HG03457 (cell line): ENCODE data around the gene TRAPPC3L.

Experiments
- ATAC-seq: cut with Tn5 transposase; IDR thresholded peaks from one replicate; pipeline ENCODE4 v1.9.1; 2021; ENCODE audit warnings: moderate number of reproducible peaks; ENCODE audit not compliant: unreplicated experiment

The TRAPPC3L gene

DNA sequence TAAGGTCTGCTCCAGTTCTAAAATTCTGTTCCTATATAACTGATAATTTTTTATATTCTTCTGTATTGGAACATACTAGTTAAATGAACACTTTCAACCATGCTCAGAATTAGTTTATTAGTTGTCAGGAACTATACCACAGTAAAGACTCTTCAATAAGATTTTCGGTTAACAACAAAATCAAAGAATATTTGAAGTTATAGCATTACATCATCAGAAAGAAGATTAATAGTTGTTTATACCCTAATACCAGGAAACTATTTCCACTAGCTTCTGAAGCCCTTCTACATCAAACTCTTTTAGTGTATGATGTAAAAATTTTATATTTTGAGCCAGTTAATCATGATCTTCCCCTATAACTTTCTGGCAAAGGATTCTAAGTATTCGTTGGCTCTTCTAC lies 14.6 kb upstream of the TRAPPC3L start:
- no peak for ATAC-seq

DNA sequence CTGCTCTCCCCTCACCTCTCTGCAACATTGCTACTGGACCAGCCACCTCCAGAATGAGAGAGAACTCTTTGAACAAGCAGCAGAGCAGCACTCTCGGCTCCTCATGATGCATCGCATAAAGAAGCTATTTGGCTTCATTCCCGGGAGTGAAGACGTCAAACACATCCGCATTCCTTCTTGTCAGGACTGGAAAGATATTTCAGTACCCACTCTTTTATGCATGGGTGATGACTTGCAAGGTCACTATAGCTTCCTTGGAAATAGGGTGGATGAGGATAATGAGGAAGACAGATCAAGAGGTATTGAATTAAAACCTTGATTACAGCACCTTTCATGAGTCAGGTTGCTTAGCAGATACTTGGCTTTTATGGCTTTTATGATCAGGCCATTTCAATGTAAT lies 12.4 kb upstream of the TRAPPC3L start:
- ATAC-seq: no peak

DNA sequence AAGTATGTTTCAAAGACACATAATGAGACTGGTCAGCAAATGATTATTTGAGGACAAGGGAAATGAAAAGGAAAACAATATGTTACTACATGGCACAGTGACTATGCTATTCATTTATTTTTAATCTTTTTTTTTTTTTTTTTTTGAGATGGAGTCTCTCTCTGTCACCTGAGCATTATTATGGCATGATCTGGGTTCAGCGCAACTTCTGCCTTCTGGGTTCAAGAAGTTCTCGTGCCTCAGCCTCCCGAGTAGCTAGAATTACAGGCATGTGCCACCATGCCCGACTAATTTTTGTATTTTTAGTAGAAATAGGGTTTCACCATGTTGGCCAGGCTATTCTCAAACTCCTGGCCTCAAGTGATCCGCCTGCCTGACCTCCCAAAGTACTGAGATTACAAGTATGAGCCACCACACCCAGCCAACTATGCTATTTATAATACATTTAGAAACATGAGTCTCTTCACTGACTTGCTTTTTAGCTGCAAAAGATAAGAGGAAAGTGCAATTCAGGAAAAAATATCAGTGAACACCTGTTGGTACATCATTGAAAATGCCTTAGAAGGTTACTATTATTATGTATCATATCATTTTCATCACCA lies 11.4 kb upstream of the TRAPPC3L start:
- no peak for ATAC-seq

DNA sequence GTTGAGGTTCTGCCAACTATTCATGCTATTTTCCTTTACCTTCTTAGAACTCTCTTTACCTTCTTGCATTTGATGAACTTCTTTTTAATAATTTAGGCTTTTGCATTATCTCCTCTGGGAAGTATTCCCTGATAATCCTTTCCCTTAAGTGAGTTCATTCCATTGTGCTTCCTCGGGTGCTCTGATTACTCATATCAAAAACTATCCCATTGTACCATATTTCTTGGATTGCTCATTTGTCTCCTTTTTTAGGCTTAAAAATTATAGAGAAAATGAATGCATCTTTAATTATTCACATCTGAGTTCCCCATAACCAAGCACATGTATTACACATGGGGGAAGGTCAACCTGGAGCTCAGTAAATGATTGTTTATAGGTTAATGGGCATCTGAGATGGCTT lies 10.6 kb upstream of the TRAPPC3L start:
- ATAC-seq: no peak

DNA sequence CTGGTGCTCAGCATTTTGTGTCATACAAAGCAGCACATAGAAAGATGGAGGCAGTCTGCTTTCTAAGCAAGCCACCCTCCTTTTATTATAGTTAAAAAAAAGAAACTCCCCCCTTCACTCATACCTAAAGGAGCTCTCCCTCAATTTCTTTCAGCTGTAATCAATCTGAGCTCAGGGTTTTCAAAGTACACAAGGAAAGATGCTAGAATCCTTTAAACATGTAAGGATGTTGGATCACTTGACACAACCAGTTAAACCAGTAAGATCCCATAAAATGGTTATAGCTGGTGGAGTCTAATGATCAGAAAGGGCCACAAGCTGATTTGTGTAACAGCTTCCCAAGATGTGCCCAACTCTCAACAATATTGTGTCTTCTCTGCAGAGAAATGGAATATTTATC lies 8.0 kb upstream of the TRAPPC3L start, which contains the start of gene CALHM4:
Gene CALHM4 (plus strand): TSS at position 301 of the 400 bp plus-strand sequence. CDS start 43 bp downstream, at position 344.
- no peak for ATAC-seq

DNA sequence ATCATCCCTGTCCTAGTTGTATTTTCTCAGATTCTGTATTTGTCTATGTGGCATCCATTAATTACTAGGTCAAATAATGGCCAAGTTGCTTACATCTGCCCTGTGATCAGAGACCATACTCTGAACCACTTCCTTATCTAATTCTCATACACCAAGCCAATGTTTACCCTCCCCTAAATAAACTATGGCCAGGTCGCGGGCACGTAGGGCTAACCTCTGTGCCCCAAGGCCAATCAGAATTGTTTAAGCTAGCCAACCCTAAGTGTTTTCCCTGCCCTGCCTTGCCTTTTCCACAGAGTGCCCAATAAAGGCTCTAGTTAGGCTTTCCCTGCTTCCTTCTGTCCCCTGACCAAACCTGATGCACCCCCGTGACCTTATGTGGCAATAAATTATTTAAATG lies 5.3 kb upstream of the TRAPPC3L start:
- no peak for ATAC-seq

DNA sequence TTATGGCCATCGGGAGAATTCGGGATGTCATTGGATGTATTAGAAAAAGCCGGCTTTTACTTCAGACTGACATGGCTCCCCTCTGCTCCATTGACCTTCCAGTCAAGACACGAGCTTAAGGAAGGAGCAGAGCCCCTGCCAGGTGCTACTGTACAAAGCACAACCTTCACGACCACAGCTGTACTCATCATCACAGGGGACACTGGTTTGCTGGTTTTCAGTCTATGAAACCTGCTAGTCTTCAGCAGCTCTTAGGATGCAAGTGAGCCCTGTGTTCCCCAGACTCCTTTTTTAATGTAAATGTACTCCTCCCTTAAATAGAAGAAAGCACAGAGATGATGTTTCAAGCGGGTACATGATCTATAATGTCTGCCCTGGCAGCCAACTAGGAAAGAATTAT lies 1.9 kb upstream of the TRAPPC3L start:
- no peak for ATAC-seq

DNA sequence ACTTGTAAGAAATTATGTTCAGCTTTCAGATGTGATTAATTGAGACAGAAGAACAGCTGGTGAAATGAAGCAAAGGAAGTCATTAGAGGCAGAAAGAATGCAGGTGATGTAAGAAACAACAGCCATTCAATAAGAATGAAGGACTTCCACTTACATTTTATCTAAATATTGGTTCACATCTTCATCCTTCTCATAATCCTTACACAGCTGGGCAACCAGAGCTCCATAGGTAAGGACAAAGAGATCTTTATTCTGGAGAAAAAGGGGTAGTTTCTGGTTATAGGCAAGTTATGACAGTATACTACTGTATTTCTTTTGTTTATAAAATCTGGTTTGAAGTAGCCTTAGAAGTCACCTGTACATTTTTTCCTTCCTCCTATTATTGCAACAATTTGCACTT lies 2.3 kb downstream of the TRAPPC3L start:
- ATAC-seq: no peak

DNA sequence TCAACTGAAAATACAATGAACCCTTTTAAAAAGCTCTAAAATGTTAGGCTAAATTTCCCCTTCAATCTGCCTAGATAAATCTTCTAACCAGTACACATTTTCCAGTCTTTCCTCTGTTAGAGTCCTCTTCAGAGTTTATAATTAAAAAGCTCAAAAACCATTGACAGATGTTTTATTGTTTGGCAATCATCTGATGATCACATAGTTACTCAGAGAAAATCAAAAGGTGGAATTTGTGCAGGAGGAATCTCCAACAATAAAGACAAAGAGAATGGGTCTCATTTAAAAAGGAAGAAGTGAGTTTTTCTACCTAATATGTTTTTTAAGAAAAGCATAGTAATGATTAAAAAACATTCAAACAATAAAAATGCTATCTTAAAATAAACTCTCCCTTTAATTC lies 3.1 kb downstream of the TRAPPC3L start:
- ATAC-seq: no peak

DNA sequence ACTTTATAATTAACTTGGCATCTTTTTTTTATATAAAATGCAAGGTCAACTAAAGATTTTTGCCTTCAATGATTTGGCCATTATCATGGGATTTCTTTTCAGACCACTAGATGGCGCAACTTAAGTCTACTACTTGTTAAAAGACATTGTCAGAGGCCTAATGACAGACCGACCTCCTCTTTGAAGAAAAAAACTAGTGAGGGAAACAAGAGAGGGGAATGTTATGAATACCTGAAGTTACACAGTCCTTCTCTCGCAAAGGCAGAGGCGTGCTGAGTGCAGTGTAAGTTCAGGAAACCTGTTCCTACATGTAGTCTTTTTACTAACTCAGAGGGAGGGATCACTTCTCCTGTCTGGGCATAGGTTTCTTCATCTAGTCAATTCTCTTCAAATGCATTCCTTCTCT lies 9.3 kb downstream of the TRAPPC3L start:
- no peak for ATAC-seq

DNA sequence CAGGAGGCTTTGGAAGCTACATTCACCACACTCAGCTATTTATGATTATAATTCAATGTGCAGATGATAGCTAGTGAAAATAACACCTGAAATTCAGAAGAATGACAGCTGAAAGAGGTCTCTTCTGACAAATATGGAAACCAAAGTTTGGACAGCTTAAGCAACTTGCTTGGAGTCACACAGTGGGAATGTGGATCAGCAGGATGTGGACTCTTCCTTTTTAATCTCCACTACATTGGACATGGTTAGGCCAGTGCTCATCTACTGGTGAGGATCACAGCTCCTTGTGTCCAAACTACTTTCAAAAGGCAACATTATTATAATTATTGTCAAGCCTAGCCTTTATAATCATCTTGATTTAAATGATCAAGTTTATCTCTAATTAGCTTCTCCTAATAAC lies 10.4 kb downstream of the TRAPPC3L start:
- no peak for ATAC-seq

DNA sequence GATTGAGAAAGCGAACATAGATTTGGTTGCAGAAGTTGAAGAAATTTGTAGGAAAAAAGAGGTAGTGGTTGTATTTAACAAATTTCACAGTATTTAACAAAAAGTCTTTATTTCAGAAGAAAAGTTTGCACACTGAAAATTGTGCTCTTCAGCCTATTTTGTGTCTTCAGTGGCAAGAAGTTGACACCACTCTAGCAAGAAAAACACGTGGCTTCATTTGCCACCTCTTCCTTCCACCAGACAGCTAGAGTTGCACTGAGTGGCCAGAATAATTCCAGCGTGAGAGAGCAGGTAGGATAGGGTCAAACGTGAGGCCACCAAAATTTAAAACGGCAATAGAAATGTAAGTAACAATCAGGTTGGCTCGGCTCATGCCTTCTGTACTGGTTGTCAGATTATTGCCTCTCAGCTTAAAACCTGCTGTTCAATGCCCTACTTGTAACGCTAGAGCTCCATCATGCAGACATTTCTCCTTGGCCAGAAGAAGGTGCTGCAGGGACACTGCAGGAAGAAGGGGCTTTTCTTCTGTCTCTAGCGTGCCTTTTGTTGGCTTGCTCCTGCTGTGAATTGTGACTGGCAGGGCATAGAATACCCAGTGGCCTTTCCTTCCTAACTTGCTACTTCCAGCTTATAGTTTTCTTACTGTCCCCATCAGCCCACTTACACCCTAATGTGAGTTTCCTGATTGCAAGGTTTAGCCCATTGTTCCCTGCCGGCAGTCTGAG lies 12.1 kb downstream of the TRAPPC3L start:
- ATAC-seq: no peak

DNA sequence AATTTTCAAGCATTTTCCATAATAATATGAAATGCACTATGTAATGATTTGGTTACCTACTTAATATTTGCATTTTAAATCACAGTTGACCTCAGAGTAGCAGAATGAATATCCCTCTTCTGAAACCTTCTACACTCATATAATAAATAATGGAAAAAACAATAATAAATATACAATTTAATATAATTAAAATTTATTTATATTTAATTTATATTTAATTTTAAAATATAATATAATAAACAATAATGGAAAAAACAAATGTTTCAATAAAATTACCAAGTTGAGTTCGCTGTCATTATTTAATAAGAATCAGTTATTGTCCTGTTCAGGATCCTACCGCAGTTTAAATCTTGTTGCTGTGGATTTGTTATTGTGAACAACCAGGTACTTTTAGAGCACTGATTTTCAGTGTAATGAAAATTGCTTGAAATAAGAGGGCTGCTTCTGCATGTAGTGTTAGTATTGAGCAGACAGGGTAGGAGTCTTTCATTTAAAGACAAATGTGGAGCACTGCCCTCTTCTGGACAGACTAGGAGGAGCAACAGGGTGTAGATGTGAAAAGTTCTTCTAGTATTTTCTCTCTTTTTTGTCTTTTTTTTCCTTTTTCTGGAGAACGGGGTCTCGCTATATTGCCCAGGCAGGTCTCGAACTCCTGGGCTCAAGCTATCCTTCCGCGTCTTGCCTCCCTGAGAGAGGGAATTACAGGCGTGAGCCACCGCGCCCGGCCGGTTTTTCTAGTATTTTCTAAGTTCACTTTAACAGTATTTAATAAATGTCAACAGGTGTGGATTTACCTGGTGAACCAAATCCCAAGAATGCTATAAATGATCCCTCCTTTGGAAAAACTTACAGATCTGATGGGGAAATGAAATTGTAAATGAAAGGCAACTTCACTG lies 13.6 kb downstream of the TRAPPC3L start:
- ATAC-seq: no peak

DNA sequence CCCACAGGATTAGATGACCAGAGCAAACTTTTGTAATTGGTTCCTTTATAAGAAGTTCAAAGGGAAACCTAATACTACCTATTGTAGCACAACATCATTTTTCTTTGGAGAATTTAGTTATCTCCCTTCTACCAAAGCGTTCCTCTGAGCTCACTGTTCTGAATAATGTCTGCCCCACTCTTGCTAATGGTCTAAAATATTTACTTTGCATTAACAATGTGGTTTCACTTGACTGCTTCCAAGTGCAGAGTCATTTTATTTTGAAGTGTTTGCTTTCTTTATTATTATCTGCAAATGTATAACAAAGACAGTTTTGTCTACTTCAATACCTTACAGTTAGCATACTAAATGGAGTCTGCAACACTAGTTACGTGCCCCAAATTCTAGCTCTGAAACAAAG lies 15.0 kb downstream of the TRAPPC3L start:
- ATAC-seq: no peak

DNA sequence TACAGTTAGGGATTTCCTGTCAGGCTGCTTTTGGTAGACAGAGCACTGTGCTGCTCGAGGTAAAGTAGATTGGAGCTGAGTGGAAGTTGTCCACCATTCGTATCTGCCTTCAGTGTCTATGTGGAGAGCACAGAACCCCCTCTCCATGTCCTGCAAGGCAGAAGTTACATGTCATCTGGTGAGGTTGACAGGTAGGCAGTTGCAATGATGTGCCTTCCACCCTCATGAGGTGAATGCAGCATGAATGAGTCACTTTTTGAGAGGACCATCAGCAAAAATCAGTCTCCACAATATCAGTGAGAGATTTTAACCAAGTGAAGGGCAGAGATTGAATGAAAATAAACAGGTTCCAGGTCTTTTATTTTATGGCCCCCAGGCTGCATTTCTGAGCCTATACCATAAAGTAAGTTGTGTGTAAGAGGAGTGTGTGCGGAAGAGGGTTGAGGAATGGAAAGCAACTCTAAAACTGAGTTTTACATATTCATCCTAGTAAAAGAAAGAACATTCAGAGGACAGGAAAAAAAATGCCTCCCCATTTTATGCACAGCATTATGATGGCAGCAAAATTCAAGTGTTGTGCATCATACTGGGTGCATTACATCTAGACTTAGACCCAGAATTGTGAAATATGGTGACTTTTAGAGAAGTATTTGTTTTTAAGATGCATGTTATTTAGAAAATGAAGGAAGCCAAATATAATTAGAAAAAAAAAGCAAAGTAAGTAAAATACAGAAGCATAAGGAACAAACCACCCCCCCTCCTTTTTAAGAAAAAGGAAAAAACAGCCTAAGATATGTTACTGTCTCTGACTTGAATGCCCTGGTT lies 15.8 kb downstream of the TRAPPC3L start:
- ATAC-seq: no peak

DNA sequence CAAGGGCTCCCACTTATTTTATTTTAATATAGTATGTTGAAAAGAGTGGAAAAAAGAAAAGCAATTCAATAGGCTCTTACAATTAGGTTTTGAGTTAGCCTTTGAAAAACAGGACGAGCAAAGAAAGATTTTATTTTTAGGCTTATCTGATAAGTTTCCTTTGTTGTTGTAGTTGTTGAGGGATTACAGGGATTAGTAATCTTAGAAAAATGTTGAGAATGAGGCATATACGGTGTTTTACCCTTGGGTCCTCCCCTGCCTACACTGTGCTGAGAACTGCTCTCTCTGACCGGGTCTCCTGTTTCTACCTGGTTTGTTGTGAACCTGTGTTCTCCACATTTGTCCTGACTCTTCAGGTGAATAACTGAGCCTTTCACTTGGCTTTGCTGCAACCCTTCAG lies 16.7 kb downstream of the TRAPPC3L start:
- no peak for ATAC-seq

DNA sequence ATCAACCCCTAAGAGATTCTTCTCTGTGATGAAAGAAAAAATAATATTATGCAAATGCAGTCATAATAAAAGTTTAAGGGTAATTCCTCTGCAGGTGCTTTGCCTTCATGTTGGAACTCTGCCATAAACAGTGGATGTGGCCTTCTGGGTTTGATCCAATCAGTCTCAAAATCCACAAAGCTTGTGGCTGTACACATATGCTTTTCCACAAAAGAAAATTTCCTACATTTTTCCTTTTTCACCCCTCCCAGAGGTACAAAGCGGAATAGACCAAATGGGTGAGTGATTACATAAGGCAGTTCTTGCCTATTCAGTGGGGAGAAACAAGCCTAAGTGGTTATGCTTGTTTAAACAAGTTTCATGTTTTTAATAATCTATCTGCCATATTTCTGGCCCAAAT lies 17.4 kb downstream of the TRAPPC3L start:
- ATAC-seq: no peak

DNA sequence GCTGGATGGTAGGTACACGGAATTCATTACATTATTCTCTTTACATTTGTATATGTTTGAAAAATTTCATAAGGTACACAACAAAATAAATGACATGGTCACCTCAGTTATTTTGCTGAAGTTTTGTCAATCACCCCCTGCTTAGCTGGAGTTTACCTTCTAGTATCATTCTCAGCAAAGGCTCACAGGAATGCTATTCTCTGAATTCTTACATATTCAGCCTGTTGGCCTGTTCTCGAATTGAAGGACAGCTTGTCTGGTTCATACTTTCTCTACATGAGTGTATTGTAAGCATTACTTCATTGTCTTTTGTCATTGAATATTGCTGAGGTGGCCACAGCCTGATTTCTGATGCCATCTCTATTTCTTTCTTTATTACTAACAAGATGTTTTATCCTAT lies 21.2 kb downstream of the TRAPPC3L start:
- no peak for ATAC-seq

DNA sequence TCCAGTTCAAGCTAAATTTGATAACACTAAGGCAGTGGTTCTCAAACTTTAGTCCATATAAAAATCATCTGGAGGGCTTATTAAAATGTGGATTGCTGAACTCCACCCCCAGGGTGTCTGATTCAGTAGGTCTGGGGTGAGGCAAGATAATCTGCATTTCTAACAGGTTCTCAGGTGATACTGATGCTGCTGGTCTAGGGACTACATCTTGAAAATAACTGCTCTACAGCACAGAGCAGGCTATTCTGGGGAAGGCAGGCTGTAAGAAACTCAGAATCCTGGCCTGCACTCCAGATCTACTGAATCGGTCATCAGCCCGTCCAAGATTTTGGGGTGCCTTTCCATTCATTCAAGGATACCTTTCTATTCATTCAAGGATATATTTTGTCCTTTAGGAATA lies 22.6 kb downstream of the TRAPPC3L start:
- no peak for ATAC-seq

DNA sequence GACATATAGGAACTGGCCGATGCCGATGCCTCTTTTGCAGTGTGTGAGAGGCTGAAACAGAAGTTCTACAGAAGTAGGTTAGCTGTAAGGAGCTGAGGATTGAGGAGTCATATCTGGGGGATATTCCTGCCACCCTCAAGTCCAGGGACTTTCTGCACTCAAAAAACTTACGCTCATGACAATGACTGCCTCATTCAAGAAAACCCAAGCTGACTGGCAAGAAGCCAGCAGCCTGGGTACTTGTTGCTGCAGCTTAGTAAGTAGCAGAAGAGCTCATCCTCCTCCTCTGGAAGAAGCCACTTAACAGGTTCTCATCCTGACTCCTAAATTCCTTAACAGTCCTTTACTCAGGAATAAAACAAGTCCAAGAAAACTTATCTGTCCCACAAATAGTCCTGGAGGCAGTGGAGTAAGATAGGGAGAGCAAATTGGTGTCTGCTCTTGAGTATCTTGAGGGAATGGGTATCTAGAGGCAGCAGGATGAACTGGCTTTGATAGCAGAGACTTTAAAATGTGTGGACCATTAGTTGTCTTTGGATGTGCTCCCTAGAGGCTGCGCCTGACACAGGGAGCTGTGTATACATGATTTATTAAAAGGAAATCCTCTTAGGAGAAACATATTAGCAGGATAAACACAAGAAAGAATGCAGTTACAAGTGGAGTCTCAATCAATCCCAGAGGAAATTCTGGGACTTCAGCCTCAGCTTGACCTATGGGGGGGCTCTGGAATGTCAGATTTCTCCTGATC lies 26.7 kb downstream of the TRAPPC3L start:
- no peak for ATAC-seq
